GM12878 (cell line): ENCODE data around the gene SMIM14.

ENCODE experiments used
- BRCA1 ChIP-seq: IDR thresholded peaks from 2 replicates; pipeline ENCODE4 v1.6.1; 2011; ENCODE audit warnings: low read depth, low read length, improper control_type of control experiment
- MYC ChIP-seq: IDR thresholded peaks from 2 replicates; pipeline ENCODE4 v1.6.1; 2011; ENCODE audit warnings: mild to moderate bottlenecking, low read length, moderate library complexity, inconsistent platforms; ENCODE audit not compliant: insufficient read depth, insufficient replicate concordance, insufficient read length, severe bottlenecking
- NFIC ChIP-seq: IDR thresholded peaks from 2 replicates; pipeline ENCODE4 v1.6.1; 2012; ENCODE audit warnings: low read depth, mild to moderate bottlenecking, inconsistent platforms, low read length, moderate library complexity
- RAD21 ChIP-seq: IDR thresholded peaks from 2 replicates; pipeline ENCODE4 v1.6.1; 2011; ENCODE audit warnings: mild to moderate bottlenecking, low read depth, low read length, moderate library complexity; ENCODE audit not compliant: insufficient read depth
- TF ChIP-seq, protein P1 (sequence below), 3 experiments: IDR thresholded peaks in 2 of 3; conservative IDR thresholded peaks in 1 of 3; 2 replicates each; pipeline ENCODE4 v1.5.1; 2011; ENCODE audit warnings: low read depth in 3 of 3, low read length in 3 of 3, mild to moderate bottlenecking in 3 of 3, control low read depth in 2 of 3, moderate library complexity in 2 of 3, inconsistent platforms in 1 of 3, mixed read lengths in 1 of 3; ENCODE audit not compliant: control insufficient read depth in 2 of 3, insufficient read depth in 1 of 3; ENCODE audit errors: extremely low read depth in 1 of 3

GRCh38 chr4:39529534-39529933, 109.1 kb downstream of the SMIM14 start:
- TF ChIP-seq BRCA1 (no peak), RAD21 (no peak), NFIC (no peak), MYC (no peak)
- TF ChIP-seq, protein P1, sequence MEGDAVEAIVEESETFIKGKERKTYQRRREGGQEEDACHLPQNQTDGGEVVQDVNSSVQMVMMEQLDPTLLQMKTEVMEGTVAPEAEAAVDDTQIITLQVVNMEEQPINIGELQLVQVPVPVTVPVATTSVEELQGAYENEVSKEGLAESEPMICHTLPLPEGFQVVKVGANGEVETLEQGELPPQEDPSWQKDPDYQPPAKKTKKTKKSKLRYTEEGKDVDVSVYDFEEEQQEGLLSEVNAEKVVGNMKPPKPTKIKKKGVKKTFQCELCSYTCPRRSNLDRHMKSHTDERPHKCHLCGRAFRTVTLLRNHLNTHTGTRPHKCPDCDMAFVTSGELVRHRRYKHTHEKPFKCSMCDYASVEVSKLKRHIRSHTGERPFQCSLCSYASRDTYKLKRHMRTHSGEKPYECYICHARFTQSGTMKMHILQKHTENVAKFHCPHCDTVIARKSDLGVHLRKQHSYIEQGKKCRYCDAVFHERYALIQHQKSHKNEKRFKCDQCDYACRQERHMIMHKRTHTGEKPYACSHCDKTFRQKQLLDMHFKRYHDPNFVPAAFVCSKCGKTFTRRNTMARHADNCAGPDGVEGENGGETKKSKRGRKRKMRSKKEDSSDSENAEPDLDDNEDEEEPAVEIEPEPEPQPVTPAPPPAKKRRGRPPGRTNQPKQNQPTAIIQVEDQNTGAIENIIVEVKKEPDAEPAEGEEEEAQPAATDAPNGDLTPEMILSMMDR (IDR thresholded peaks at IDR 0.05 in 2 of 3, conservative IDR thresholded peaks at IDR 0.05 in 1 of 3; ENCODE audit: control insufficient read depth in 2 of 3, extremely low read depth in 1 of 3, insufficient read depth in 1 of 3, low read depth in 3 of 3, low read length in 3 of 3): no peak
